HG03565 (cell line): ENCODE results near the gene C19orf81.

Experiments
- ATAC-seq: cut with Tn5 transposase; IDR thresholded peaks from one replicate; pipeline ENCODE4 v1.9.1; 2021; ENCODE audit warnings: mild to moderate bottlenecking, moderate library complexity; ENCODE audit not compliant: unreplicated experiment

C19orf81 gene

DNA sequence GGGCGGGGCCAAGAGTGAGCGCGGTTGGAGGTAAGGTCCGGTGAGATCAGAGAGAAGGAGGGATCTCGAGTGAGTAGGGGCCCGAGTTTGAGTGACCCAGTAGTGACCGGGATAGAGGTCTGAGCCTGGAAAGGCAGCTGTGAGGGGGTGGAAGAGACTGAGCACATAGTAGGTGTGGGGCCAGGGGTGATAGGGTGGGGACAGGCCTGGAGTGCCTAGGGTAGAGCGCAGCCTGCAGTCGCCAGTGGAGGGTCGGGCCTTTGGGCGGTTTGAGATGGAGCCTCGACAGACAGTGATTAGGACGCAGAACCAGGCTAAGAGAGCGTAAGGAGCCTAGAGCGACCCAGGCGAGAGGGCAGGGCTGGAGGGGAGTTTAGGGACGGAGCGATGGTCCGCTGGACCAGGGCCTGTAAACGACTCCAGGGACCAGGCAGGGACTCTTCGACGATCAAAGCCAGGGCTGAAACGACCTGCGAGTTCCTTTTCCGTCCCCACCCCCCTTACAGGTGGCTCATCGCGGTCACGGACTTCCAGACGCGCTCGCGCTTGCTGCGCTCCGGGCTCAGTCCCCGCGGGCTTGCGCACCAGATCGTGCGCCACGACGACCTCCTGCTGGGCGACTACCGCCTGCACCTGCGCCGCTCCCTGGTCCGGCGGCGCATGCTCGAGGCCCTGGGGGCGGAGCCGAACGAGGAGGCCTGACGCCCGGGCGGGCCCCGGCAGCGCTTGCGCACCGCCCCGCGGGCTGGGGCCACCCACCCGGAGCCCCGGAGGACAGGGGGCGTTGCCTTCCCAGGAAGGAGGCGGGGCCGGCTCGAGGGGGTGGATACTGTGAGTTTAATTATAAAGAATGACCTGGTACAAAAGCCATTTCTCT, 9.4 kb downstream of the C19orf81 start:
- ATAC-seq: no peak

DNA sequence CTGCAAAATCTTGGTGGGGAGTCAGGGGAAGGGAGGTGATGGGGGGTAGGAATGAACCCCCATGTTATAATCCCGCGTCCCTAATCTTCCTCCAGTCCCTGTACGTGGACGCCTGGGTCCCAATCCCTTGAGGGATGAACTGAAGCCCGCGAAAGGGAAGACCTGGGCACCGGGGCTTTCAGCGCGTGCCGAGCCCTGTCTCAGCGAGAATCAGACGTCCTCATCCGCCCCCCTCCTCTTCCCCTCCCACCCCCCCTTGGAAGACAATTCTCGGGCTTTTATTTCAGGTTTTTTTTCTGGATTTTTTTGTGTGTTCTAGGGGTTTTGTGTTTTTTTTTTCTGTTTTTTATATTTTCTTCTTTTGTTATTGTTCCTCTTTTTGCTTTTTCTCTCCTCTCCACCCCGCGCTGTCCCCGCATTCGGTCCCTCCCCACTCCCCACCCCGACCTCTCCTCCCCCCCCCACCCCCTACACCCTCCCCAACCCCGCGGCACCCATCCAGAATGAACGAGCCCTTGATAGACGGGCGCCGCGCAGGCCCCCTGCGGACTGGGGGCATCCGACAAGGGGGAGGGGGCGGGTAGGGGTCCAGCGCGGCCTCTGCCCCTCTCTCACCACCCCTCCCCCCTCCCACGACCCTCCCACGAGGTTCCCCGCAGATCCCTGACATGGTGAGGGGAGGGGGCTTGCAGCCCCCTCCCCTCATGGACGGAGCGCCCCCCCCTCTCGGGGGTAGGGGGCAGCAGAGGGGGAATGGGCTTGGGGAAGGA, 10.3 kb downstream of the C19orf81 start:
- ATAC-seq: no peak

DNA sequence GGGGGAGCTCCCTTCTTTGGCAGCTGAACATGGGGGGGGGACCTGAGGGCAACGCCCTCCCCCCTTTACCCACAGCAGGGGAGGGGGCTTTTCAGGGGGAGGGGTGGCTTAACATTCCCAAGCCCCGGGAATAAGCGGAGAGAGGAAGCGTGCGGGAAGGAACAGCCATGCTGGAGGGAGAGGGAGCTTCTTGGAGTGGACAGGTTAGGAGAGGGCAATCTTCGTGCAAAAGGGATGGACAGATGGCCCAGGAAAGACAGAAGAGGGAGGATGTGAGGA, 10.8 kb downstream of the C19orf81 start:
- ATAC-seq: no peak

- no peak for ATAC-seq
These were observed 11.8 kb downstream of the C19orf81 start for GRCh38 chr19:50661023-50661422.

GRCh38 chr19:50661766-50662650, 12.8 kb downstream of the C19orf81 start:
- ATAC-seq: no peak

DNA sequence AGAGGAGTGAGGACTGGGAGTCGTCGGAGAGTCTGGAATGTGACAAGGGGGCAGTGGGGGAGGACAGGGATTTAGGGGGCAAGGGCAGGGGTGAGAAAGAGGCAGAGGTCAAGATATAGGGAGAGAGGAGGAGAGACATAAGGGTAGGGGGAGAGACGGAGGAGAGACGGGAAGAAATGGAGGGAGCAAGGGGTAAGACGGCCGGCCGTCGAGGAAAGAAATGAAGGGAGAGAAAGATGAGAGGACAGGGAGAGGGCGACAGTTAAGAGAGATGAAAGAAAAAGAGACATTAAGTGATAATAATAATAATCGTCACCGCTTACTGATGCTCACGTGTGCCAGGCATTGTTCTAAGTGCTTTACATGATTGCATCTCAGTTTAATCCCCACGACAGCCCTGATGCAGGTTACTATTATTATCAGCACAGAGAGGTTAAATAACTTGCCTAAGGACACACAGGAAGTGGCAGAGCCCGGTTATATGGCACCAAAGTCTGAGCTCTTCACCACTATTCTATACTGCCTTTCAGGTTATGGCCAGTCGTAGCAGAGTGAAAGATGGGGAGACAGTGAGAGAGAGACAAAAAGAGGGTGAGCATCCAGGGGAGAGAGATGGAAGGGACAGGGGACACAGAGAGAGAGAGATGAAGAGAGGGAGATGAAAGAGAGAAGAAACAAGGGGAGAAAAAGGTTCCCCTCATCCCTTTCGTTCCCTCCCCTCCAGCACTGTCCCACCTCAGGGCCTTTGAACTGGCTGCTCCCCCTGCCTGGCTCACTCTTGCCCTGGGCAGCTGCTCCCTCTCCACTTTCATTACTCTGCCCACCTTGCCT, 13.6 kb downstream of the C19orf81 start:
- ATAC-seq: no peak

DNA sequence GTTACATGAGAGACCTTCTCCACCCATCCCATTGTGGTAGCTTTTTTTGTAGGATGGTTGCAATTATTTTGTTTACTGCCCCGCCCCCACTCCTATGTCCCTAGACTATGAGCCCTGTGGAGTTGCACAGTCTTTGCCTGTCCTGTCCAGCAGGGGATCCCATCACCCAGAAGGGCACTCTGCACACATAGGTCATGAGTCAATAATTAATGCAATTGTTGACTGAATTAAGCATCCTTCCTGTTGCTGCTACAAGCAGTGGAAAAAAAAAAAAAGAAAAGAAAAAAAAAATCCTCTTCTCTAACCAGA, 14.2 kb downstream of the C19orf81 start:
- ATAC-seq: no peak

GRCh38 chr19:50664204-50664603, 15.0 kb downstream of the C19orf81 start:
- no peak for ATAC-seq

DNA sequence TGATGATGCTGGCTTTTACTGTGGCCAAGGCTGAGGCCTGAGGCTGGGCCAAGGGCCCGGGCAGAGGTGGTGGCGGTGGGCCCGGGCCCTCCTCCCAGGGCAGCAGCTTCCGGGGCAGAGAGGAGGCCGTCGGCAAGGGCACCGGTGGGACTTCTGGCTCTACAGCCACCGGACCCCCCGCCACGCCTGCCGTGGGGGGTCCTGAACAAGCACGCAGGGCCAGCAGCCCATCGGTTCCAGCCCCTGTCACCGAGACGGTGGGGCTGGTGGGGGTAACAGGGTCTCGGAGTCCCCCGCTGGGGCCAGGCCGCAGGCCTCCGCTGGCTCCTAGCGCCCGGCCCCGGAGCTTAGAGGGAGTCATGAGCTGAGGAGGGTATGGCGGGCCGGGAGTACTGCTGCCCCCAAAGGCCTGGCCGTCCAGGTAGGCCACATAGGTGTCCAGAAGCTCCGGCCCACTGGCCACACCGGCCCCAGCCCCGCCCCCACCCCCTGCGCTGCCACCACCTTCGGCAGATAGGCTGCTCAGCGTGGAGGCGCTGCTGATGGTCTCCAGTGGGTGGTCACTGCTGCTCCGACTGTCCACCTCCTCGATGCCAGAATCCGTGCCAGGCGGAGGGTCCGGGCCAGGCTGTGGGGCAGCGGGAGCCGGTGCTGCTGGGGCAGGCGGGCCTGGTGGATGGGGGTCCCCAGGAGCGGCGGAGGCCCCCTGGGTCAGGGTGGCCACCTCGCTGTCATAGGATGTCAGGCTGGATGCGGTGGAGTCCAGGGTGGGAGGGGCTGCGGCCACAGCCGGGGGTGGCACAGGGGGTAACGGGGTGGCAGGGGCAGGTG, 17.3 kb downstream of the C19orf81 start:
- no peak for ATAC-seq

- no peak for ATAC-seq
These were observed 18.0 kb downstream of the C19orf81 start for GRCh38 chr19:50667177-50667758.

DNA sequence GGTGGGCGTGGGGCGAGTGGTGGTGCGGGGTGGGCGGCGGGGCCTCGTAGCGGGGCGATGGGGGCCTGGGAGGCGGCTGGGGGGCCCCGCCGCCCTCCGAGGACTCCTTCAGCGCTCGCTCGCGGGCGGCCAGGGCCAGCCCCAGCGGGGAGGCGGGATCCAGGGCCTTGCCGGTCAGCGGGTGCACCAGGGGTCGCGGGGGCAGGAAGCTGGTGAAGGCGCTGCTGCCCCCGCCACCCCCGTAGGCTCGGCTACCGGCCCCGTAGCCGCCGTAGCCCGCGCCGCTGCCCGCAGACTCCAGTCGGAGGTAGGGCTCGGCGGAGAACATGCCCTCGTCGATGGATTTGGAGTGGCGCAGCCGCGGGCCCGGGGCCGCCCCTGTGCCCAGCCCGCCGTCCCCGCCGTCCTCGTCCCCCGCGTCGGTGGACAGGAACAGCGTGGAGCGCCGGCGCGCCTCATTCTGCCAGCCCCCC, 18.6 kb downstream of the C19orf81 start:
- no peak for ATAC-seq

GRCh38 chr19:50668416-50668815, 19.2 kb downstream of the C19orf81 start:
- no peak for ATAC-seq

DNA sequence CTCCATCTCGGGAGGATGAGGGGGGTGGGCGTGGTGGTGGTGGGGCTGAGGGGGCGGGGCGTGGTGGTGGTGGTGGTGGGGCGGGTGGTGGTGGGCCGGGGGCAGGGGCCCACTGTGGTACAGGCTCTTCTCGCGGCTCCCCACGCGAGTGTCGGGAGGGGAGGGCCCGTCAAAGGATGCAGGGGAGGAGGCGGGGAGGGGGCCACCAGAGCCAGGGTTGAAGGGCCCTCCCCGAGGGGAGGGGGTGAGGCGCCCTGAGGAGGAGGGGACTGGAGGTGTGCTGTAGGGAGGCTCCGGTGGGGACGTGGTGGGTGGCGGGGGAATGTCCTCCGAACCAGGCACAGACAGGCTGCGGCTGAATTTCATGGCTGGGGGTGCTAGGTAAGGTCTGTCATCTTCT, 19.6 kb downstream of the C19orf81 start:
- ATAC-seq: no peak

DNA sequence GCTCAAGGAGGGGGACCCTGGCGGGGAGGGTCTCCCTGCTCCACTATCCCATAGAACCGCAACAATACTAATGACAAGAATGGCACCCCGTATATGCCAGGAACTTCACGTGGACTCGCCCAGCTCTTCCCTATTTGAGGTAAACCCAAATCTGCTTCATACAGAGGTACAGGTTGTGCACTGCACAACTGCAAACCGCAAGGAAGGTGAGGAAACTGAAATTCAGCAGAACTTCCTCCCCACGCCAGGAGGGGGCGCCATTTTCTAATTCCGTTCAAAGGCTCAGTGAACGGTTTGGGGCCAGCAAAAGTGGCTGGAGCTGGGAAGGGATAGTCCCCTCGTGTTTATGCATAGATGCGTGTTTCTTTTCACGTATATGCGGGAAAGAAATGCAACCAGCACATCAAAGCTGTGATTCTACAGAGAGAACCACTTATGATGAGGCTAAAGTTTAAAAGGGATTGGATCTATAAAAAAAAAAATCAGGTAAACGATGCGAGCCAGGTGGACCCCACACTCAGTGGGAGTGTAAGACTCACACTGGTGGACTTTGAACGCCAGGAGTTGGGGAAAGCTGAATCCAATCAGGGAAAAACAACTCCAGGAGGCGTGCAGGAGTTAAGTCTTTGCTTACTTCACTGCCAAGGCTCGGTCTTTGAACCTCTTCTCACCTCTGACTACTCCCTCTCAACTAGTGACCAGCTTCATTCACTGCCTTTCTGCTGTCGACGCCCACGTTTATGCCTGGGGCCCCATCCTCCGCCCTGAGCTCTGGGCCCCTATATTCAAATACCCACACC, 20.3 kb downstream of the C19orf81 start:
- ATAC-seq: no peak

GRCh38 chr19:50670102-50670380, 20.8 kb downstream of the C19orf81 start:
- ATAC-seq: no peak

DNA sequence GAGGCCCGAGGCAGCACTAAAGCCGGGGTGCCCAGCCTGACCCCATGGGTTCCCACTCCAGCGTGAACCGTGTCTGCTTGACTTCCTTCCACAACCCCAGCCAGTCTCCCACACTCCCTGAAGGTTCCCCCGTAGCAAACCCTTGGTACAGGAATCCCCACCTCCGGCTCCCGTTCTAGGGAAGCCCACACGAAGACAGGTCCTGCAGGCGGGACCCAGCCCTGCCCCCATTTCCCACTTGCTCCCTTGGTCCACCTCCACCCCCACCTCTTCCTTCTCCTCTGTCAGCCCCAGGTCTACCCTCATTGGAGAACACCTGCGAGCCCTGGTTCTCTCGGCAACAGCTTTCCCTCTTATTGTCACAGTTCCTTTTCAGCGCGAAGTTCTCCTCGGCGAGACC, 23.9 kb downstream of the C19orf81 start:
- no peak for ATAC-seq

DNA sequence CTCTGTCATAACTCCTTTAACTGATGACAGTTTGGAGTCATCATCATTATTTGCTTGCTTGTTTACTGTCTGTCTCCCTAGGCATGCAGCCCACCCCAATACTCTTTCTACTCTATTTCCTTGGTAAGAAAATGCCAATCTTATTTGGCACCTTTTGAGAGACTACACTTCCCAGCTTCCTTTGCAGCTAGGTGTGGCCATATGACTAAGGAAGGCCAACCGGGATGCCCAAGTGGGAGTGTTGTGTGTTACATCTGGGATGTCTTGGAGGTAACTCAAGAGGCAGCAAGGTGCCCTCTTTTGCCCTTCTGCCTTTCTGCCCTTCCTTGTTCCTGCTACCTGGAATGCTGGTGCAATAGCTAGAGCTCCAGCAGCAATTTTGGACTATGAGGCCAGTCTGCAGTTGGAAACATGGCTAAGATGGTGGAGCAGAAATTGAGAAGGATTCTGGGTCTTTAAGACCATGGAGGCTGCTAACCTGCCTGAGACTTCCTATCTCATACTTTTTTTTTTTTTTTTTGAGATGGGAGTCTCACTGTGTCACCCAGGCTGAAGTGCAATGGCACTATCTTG, 27.5 kb downstream of the C19orf81 start:
- no peak for ATAC-seq

DNA sequence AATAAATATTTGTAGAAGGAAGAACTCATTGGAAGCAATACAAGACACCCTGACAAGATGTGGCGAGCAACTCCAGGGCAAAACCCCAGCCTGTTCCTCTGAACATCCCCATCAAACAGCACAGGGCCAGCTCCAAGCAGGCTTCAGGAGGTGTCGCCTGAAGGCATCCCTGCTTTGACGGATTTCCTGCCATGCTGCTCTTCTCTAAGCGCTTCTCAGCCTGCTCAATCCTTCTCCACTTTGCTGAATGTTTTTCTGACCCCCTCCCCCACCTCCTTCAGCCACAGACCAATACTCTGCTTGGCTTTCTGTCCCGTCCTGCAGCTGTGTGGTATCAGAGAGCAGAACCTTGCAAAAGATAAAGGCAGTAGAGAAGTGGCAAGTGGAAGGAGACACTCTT, 28.4 kb downstream of the C19orf81 start:
- no peak for ATAC-seq
